HG03108 (cell line): ENCODE measurements around the gene RTF2.
"Not testable (repeated sequence)": the region's sequence is repeated elsewhere in the genome, so short reads cannot be mapped to it uniquely, and the experiment has no call there.

Experiments used
- ATAC-seq: cut with Tn5 transposase; IDR thresholded peaks from one replicate; pipeline ENCODE4 v1.9.1; 2021; ENCODE audit warnings: moderate library complexity; ENCODE audit not compliant: unreplicated experiment

Gene RTF2

DNA sequence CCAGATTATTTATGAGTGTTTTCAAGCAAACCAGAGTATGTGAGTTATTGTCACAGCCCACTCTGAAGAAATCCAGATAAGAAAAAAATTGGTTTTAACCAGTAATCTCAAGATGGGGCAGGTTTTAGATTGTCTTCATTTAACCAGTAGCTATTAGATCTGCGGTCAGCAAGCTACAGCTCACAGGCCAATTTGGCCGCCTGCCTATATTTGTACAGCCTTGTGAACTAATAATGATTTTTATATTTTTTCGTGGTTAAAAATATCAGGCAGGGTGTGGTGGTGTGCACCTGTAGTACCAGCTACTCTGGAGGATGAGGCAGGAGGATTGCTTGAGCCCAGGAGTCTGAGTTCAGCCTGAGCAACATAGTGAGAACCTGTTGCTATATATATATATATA, 69.6 kb downstream of the RTF2 start:
- ATAC-seq = no peak

DNA sequence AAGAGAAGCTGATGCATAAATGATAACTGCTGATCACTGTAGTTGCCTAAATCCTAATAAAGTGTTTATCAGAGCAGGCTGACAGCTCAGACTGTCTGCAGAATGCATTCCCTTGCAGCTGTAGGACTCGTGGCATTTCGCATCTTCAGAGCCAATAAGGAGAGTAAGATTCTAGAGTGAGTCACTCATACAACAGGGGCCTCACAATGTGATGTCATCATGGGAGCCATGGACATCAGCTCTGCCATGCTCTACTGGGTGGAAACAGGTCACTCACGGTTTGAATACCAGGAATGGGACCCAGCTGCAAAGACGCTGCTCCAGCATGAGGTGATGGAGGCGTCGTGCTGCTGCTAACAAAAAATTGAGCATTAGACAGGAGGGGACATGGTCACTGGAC, 72.0 kb downstream of the RTF2 start:
- ATAC-seq = no peak

DNA sequence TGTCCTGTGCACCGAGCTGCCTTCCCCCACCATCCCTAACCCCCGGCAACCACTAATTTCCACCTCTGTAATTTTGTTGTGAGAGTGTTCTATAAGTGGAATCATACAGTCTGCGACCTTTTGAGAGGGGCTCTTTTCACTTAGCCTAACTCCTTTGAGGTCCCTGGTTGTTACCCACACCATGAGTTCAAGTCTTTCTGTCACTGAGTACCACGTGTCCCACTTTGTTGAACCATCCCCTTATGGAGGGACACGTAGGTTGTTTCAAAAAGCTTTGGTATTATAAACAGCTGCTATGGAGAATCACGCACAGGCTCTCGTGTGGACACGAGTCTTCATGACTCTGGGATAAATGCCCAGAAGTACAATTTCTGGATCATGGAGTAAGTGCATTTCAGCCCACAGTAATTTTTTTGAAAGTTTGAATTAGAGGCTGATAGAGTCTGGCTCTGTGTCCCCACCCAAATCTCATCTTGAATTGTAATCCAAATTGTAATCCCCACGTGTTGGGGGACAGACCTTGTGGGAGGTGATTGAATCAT, 74.1 kb downstream of the RTF2 start:
- no peak for ATAC-seq

DNA sequence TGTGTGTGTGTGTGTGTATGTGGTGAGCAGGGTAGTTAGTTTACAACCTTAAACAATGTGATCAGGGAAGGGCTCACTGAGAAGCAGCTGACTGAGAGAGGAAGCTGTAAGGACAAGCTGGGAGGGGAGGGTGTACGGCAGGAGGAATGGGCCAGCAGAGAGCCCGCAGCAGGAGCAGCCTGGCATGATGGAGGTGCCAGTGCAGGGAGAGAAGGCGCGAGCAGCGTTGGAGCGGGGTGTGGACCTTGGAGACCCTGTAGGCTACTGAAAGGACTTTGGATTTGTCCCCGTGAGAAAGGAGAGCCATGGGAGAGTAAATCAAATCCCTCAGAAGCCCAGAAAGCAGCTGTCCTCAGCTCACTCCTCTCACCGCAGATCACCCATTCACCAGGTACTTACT, 83.1 kb downstream of the RTF2 start:
- no peak for ATAC-seq

DNA sequence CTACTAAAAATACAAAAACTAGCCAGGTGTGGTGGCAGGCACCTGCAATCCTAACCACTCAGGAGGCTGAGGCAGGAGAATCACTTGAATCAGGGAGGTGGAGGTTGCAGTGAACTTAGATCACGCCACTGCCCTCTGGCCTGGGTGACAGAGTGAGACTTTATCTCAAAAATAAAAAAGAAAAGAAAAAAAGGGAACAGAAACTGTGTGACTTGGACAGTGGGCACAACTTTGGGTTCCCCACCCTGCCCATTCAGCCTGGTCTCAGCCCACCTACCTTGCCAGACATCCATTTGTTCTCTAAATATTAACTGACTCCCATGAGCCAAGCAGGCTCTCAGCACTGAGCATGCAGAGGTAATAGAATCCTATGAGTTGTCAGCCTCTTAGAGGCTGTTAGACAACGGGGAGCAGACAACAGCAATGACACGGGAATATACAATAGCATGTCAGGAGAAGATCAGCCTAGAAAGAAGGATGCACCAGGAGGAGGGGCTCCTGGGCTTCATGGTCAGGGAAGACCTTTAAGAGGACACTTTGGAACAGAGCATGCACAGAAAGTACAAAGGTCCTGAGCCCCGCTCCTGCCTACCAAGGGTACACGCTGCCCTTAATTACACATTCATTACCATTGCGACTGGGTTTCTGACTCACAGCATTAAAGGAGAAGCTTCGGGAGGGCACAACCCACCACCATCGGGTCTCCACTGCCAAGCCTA, 84.6 kb downstream of the RTF2 start:
- ATAC-seq = no peak

DNA sequence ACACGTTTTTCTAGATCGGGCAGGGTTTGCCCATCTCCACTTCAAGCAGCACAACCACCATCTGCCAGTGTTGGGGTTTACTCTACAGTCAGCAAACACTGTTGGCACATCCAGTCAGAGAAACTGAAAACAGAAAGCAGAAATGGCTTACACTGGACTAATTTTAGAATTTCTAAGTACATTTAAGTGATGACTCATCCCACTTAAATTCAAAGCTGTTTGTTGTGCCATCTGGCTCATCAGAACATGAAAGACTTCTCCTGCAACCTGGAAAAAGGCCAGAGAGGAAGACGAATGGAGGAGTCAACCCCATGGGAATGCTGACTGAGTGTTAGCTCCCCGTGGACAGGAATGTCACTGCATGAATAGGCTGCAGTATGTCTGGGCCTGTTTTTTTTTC, 86.4 kb downstream of the RTF2 start:
- ATAC-seq = peak; percentile 88

DNA sequence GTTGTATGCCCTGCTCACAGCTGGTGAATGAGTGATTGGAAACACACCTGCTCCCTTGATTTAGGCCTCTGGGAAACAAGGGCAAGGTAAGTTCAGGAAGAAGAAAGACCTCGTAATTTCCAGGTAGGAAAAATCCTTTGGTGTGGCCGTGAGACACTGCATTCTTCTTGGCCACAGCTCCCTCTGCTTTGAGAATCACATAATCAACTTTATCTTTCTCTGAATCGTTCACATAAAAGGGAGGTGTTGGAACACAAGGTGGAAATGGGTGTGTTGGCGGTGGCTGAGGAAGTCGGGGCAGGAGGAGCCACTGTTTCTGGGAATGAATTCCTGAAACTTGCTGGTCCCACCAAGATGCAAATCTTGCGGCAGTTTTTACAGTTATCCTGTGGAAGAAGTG, 90.5 kb downstream of the RTF2 start:
- ATAC-seq = no peak

DNA sequence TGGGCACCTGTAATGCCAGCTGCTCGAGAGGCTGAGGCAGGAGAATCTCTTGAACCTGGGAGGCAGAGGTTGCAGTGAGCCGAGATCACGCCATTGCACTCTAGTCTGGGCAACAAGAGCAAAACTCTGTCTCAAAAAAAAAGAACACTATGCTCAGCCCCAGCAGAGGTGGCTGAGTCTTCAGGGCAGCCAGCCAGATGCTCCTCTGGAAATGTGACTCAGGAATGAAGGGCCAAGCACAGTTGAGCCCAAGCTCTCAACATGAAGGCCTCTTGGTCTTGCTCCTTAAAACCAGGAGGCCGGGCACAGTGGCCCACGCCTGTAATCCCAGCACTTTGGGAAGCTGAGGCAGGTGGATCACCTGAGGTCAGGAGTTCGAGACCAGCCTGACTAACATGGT, 96.1 kb downstream of the RTF2 start:
- ATAC-seq = not testable (repeated sequence)

DNA sequence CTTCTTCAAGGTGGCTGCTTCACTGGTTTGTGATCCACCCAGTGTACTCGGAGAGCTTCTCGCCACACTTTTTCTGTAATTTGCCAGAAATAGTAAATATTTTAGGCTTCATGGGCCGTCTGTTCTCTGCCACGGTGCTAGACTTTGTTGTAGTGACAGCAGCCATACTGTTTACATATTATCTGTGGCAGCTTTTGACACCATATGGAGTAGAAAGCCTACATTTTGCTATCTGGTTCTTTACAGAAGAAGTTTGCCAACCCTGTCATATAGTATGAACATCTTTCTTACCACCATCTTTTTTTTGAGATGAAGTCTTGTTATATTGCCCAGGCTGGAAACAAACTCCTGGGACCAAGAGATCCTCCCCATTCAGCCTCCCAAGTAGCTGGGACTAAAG, 97.1 kb downstream of the RTF2 start:
- no peak for ATAC-seq

DNA sequence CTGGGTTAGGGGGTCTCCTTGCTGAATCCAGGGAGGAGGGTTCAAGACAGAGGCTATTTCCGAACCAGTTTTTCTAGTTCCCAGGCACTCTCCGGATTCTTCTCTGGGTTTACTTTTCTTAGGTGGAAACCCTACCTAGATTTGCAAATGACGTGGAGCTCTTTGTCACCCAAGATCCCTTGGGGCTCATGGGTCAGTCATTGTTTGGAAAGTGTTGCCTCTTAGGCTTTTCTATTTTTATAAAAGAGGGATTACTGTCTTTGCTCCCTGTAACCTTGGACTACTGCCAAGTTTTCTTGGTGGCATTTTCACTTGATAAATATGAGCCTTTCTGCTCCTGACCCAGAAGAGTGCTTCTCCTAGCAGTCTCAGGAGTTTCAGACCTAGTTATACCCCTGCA, 98.2 kb downstream of the RTF2 start:
- ATAC-seq = no peak
